ENCODE data around the gene ZNF638.

The ZNF638 gene

GRCh38 chr2:71464389-71464788 lies 132.8 kb downstream of the ZNF638 start:
- FAIRE-seq, result no peak
- TF ChIP-seq CTCF (IDR thresholded peaks at IDR 0.05; ENCODE audit: insufficient read depth, missing control alignments), result no peak
- no peak for DNase-seq (ENCODE audit: insufficient read length, low spot score)

- no peak for TF ChIP-seq CTCF (IDR thresholded peaks at IDR 0.05; ENCODE audit: insufficient read depth, missing control alignments)
- DNase-seq (ENCODE audit: insufficient read length, low spot score) (no peak), FAIRE-seq (no peak)
Measured at GRCh38 chr2:71465356-71465755, 133.8 kb downstream of the ZNF638 start.

- TF ChIP-seq CTCF (IDR thresholded peaks at IDR 0.05; ENCODE audit: insufficient read depth, missing control alignments), result no peak
- no peak for DNase-seq (ENCODE audit: insufficient read length, low spot score)
- FAIRE-seq, result no peak
Measured at GRCh38 chr2:71465961-71466300, 134.3 kb downstream of the ZNF638 start.

- DNase-seq (ENCODE audit: insufficient read length, low spot score) (peak; percentile 56), FAIRE-seq (no peak)
- TF ChIP-seq CTCF (IDR thresholded peaks at IDR 0.05; ENCODE audit: insufficient read depth, missing control alignments), result no peak
Measured at GRCh38 chr2:71466301-71467179, 135.0 kb downstream of the ZNF638 start.

GRCh38 chr2:71467180-71467815 lies 135.7 kb downstream of the ZNF638 start:
- DNase-seq (ENCODE audit: insufficient read length, low spot score) (no peak), FAIRE-seq (no peak)
- TF ChIP-seq CTCF (IDR thresholded peaks at IDR 0.05; ENCODE audit: insufficient read depth, missing control alignments), result no peak

GRCh38 chr2:71468279-71469015 lies 136.9 kb downstream of the ZNF638 start:
- no peak for DNase-seq (ENCODE audit: insufficient read length, low spot score)
- no peak for TF ChIP-seq CTCF (IDR thresholded peaks at IDR 0.05; ENCODE audit: insufficient read depth, missing control alignments)
- no peak for FAIRE-seq
